Activated naive CD8-positive, alpha-beta T cell (primary cell): Measurements from ENCODE around the gene AFP.

ENCODE experiments used
- H3K27ac Mint-ChIP-seq: one replicate; pipeline ENCODE4 v1.8.0; 2021; ENCODE audit warnings: mixed read lengths
- H3K27me3 Mint-ChIP-seq: one replicate; pipeline ENCODE4 v1.8.0; 2021; ENCODE audit warnings: mixed read lengths
- H3K36me3 Mint-ChIP-seq: one replicate; pipeline ENCODE4 v1.8.0; 2021; ENCODE audit warnings: mixed read lengths
- H3K4me1 Mint-ChIP-seq: one replicate; pipeline ENCODE4 v1.8.0; 2021; ENCODE audit warnings: low read depth, mixed read lengths
- H3K4me3 Mint-ChIP-seq: one replicate; pipeline ENCODE4 v1.8.0; 2021; ENCODE audit warnings: mild to moderate bottlenecking, mixed read lengths
- H3K9me3 Mint-ChIP-seq: one replicate; pipeline ENCODE4 v1.8.0; 2021; ENCODE audit warnings: low read depth, mixed read lengths

The AFP gene

GRCh38 chr4:73409012-73409862 is 26.8 kb upstream of the AFP start:
- Mint-ChIP-seq H3K9me3 (no peaks in the 10 kb centered on the region), H3K36me3 (no peaks in the 10 kb centered on the region), H3K4me3 (no peak overlapping the region), H3K4me1 (no peaks in the 10 kb centered on the region), H3K27ac (no peak overlapping the region), H3K27me3 (no peaks in the 10 kb centered on the region)

- Mint-ChIP-seq H3K4me1 (no peaks in the 10 kb centered on the region), H3K27me3 (no peaks in the 10 kb centered on the region), H3K9me3 (no peaks in the 10 kb centered on the region), H3K27ac (no peak overlapping the region), H3K36me3 (no peaks in the 10 kb centered on the region), H3K4me3 (no peak overlapping the region)
These were observed 26.0 kb upstream of the AFP start for GRCh38 chr4:73409978-73410548.

GRCh38 chr4:73410916-73411730 is 24.9 kb upstream of the AFP start:
- Mint-ChIP-seq H3K4me1 (no peaks in the 10 kb centered on the region), H3K9me3 (no peaks in the 10 kb centered on the region), H3K36me3 (no peaks in the 10 kb centered on the region), H3K27me3 (no peaks in the 10 kb centered on the region), H3K4me3 (no peak overlapping the region), H3K27ac (no peak overlapping the region)

GRCh38 chr4:73411731-73412414 is 24.1 kb upstream of the AFP start:
- Mint-ChIP-seq H3K27me3 (no peaks in the 10 kb centered on the region), H3K27ac (no peak overlapping the region), H3K36me3 (no peaks in the 10 kb centered on the region), H3K4me3 (no peak overlapping the region), H3K9me3 (no peaks in the 10 kb centered on the region), H3K4me1 (no peaks in the 10 kb centered on the region)

GRCh38 chr4:73413294-73413755 is 22.7 kb upstream of the AFP start:
- no peaks in the 10 kb centered on the region for H3K9me3 Mint-ChIP-seq
- H3K36me3 Mint-ChIP-seq = no peaks in the 10 kb centered on the region
- H3K4me3 Mint-ChIP-seq = no peak overlapping the region
- H3K27ac Mint-ChIP-seq = no peak overlapping the region
- no peaks in the 10 kb centered on the region for H3K27me3 Mint-ChIP-seq
- no peaks in the 10 kb centered on the region for H3K4me1 Mint-ChIP-seq

GRCh38 chr4:73414936-73415271 is 21.1 kb upstream of the AFP start:
- Mint-ChIP-seq H3K27ac (no peak overlapping the region), H3K4me1 (no peaks in the 10 kb centered on the region), H3K36me3 (no peaks in the 10 kb centered on the region), H3K4me3 (no peak overlapping the region), H3K27me3 (no peaks in the 10 kb centered on the region), H3K9me3 (no peaks in the 10 kb centered on the region)

- no peak overlapping the region for H3K4me3 Mint-ChIP-seq
- H3K27ac Mint-ChIP-seq = no peak overlapping the region
- H3K9me3 Mint-ChIP-seq = no peaks in the 10 kb centered on the region
- H3K27me3 Mint-ChIP-seq = no peaks in the 10 kb centered on the region
- H3K36me3 Mint-ChIP-seq = no peaks in the 10 kb centered on the region
- no peaks in the 10 kb centered on the region for H3K4me1 Mint-ChIP-seq
These were observed 20.2 kb upstream of the AFP start for GRCh38 chr4:73415807-73416238.

GRCh38 chr4:73416423-73417087 is 19.5 kb upstream of the AFP start:
- H3K4me3 Mint-ChIP-seq = no peak overlapping the region

GRCh38 chr4:73417342-73417741 is 18.7 kb upstream of the AFP start:
- no peaks in the 10 kb centered on the region for H3K9me3 Mint-ChIP-seq
- H3K4me3 Mint-ChIP-seq = no peak overlapping the region
- H3K27me3 Mint-ChIP-seq = no peaks in the 10 kb centered on the region
- no peaks in the 10 kb centered on the region for H3K4me1 Mint-ChIP-seq
- no peaks in the 10 kb centered on the region for H3K36me3 Mint-ChIP-seq
- no peak overlapping the region for H3K27ac Mint-ChIP-seq

More at GRCh38 chr4:73416423-73417087, 19.5 kb upstream of the AFP start:
- Mint-ChIP-seq H3K27ac (no peak overlapping the region), H3K27me3 (no peaks in the 10 kb centered on the region), H3K4me1 (no peaks in the 10 kb centered on the region), H3K36me3 (no peaks in the 10 kb centered on the region), H3K9me3 (no peaks in the 10 kb centered on the region)

- no peaks in the 10 kb centered on the region for H3K27me3 Mint-ChIP-seq
- no peaks in the 10 kb centered on the region for H3K9me3 Mint-ChIP-seq
- no peaks in the 10 kb centered on the region for H3K36me3 Mint-ChIP-seq
- no peaks in the 10 kb centered on the region for H3K4me1 Mint-ChIP-seq
- no peak overlapping the region for H3K4me3 Mint-ChIP-seq
- no peak overlapping the region for H3K27ac Mint-ChIP-seq
These were observed 18.0 kb upstream of the AFP start for GRCh38 chr4:73417973-73418372.

- no peaks in the 10 kb centered on the region for H3K9me3 Mint-ChIP-seq
- no peaks in the 10 kb centered on the region for H3K27me3 Mint-ChIP-seq
- no peak overlapping the region for H3K27ac Mint-ChIP-seq
- H3K4me3 Mint-ChIP-seq = no peak overlapping the region
- no peaks in the 10 kb centered on the region for H3K36me3 Mint-ChIP-seq
- no peaks in the 10 kb centered on the region for H3K4me1 Mint-ChIP-seq
These were observed 17.3 kb upstream of the AFP start for GRCh38 chr4:73418677-73419076.

- no peaks in the 10 kb centered on the region for H3K27me3 Mint-ChIP-seq
- no peaks in the 10 kb centered on the region for H3K36me3 Mint-ChIP-seq
- H3K4me3 Mint-ChIP-seq = no peak overlapping the region
- H3K9me3 Mint-ChIP-seq = no peaks in the 10 kb centered on the region
- no peaks in the 10 kb centered on the region for H3K4me1 Mint-ChIP-seq
- no peak overlapping the region for H3K27ac Mint-ChIP-seq
These were observed 16.6 kb upstream of the AFP start for GRCh38 chr4:73419106-73420038.

- no peaks in the 10 kb centered on the region for H3K27me3 Mint-ChIP-seq
- H3K4me1 Mint-ChIP-seq = no peaks in the 10 kb centered on the region
- H3K4me3 Mint-ChIP-seq = no peak overlapping the region
- no peaks in the 10 kb centered on the region for H3K9me3 Mint-ChIP-seq
- H3K27ac Mint-ChIP-seq = no peak overlapping the region
- no peaks in the 10 kb centered on the region for H3K36me3 Mint-ChIP-seq
These were observed 15.4 kb upstream of the AFP start for GRCh38 chr4:73420615-73421014.
